ENCODE measurements around the gene PRMT3.

Gene PRMT3

DNA sequence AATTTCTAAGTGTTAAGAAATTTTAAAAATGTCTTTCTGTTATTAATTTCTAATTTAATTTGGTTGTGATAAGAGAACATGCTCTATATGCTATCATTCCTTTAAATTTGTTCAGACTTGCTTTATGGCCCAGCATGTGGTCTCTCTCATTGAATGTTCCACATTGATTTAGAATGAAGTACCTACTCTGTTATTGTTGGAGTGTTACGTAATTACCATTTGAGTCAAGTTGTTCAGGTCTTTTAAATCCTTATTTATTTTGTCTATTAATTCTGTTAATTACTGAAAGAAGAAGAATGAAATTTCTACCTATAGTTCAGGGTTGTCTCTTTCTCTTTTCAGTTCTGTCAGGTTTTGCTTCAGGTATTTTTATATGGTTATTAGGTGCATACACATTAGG lies 57.0 kb downstream of the PRMT3 start:
- DNase-seq (ENCODE audit: insufficient read length) (no peak), FAIRE-seq (no peak)
- TF ChIP-seq TAF1 (IDR thresholded peaks at IDR 0.05; ENCODE audit: borderline replicate concordance, low read depth, low read length) = no peak
- no peak for TF ChIP-seq POLR2AphosphoS5 (IDR thresholded peaks at IDR 0.05; ENCODE audit: low read depth, low read length)
- TF ChIP-seq POLR2A (IDR thresholded peaks at IDR 0.05; ENCODE audit: low read depth, low read length) = no peak

DNA sequence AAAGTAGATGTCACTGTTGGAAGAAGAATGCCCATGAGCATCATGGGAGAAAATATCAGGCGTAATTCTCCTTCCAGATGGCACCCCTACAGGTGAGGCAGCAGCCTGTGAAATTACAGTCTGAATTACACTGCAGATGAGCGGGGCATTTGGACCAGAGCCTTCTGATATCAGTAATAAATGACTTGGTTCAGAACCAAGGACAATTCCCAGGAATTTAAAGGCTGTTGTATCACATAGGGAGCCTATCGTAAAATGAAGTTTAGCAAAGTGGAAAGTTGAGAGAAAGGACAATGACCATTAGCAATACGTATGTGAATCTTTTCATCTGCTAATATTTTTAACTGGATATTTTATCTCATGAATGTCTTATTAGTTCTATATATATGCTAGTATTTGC lies 61.3 kb downstream of the PRMT3 start:
- FAIRE-seq (peak; percentile 40), DNase-seq (ENCODE audit: insufficient read length) (no peak)
- no peak for TF ChIP-seq POLR2A (IDR thresholded peaks at IDR 0.05; ENCODE audit: low read depth, low read length)
- no peak for TF ChIP-seq TAF1 (IDR thresholded peaks at IDR 0.05; ENCODE audit: borderline replicate concordance, low read depth, low read length)
- TF ChIP-seq POLR2AphosphoS5 (IDR thresholded peaks at IDR 0.05; ENCODE audit: low read depth, low read length) = no peak

DNA sequence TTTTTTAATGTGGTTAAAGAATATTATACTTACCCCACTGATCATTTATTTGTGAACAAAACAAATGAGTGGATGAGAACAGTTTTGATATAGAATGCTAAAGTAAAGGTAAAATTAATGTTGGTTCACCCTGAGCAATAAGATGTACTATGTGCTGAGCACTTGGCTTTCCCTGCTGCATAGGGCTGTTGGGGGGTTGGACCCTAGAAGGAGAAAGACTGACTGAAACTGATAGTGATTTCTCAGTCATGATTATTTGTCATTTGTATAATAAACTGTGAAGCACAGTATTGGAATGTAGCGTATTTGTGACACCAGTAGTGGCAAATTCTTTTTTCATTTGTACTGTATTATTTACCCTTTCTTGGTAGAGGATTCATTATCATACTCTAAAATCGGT lies 63.3 kb downstream of the PRMT3 start:
- no peak for TF ChIP-seq TAF1 (IDR thresholded peaks at IDR 0.05; ENCODE audit: borderline replicate concordance, low read depth, low read length)
- TF ChIP-seq POLR2A (IDR thresholded peaks at IDR 0.05; ENCODE audit: low read depth, low read length) = no peak
- no peak for TF ChIP-seq POLR2AphosphoS5 (IDR thresholded peaks at IDR 0.05; ENCODE audit: low read depth, low read length)
- FAIRE-seq (no peak), DNase-seq (ENCODE audit: insufficient read length) (no peak)

DNA sequence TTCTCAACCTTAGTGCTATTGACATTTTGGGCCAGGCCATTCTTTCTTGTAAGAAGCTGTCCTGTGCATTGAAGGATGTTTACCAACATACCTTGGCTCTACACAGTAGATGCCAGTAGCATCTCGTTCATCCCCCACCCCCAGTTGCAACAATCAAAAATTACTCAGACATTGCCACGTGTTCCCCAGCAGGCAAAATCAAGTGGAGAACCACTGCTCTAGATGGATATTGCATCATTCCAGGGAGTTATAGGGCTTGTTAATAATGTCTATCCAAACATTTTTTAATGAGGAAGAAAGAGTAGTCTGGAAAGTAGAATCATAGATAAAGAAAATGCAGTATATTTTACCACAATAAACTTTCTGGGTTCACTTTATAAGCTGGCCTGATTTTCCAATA lies 64.1 kb downstream of the PRMT3 start:
- no peak for TF ChIP-seq POLR2AphosphoS5 (IDR thresholded peaks at IDR 0.05; ENCODE audit: low read depth, low read length)
- TF ChIP-seq POLR2A (IDR thresholded peaks at IDR 0.05; ENCODE audit: low read depth, low read length) = no peak
- TF ChIP-seq TAF1 (IDR thresholded peaks at IDR 0.05; ENCODE audit: borderline replicate concordance, low read depth, low read length) = no peak
- FAIRE-seq (no peak), DNase-seq (ENCODE audit: insufficient read length) (no peak)

DNA sequence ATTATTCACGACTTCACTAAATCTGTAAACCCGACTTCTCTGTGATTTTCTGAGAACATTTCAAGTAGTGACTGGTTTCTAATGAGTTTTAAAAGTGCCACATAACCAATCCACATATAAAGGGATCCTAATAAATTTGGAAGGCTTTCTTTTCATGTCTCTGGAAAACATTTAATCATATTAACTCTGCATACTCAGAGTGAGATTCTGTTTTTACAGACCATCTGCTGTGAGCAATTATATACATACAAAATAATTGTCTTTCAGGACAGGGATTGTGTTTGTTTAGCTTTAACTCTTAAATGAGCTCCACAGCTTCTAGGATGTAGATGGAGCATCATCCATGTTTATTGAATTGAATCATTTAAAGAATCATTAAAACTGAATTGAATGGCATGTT lies 65.1 kb downstream of the PRMT3 start:
- TF ChIP-seq POLR2A (IDR thresholded peaks at IDR 0.05; ENCODE audit: low read depth, low read length) = no peak
- TF ChIP-seq POLR2AphosphoS5 (IDR thresholded peaks at IDR 0.05; ENCODE audit: low read depth, low read length) = no peak
- no peak for TF ChIP-seq TAF1 (IDR thresholded peaks at IDR 0.05; ENCODE audit: borderline replicate concordance, low read depth, low read length)
- FAIRE-seq (no peak), DNase-seq (ENCODE audit: insufficient read length) (no peak)

DNA sequence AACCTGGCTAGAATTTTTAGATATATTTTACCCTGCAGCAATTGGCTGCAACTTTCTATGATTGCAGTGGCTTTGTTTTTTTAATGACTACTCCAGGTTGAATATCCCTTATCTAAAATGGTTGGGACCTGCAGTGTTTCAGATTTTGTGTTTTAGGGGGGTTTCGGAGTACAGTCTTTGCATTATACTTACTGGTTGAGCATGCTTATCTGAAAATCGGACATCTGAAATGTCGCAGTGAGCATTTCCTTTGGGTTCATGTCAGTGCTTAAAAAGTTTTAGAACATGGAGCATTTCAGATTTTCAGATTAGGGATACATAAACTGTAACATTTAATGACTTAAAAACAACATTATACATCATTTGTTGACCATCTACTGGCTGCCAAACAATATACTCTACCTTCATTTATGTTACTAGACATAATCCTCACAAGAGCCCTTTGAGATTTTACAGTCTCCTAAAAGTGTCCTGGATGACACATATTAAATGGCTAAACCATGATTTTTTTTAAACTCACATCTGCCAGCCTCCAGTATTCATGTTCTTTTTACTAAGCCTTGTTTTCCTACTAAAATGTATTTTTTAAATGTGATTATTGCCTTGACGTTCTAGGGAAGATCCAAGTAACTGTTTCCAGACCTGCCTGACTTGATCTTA lies 66.3 kb downstream of the PRMT3 start:
- FAIRE-seq = no peak
- no peak for TF ChIP-seq POLR2A (IDR thresholded peaks at IDR 0.05; ENCODE audit: low read depth, low read length)
- TF ChIP-seq TAF1 (IDR thresholded peaks at IDR 0.05; ENCODE audit: borderline replicate concordance, low read depth, low read length) = no peak
- no peak for TF ChIP-seq POLR2AphosphoS5 (IDR thresholded peaks at IDR 0.05; ENCODE audit: low read depth, low read length)
- no peak for DNase-seq (ENCODE audit: insufficient read length)

DNA sequence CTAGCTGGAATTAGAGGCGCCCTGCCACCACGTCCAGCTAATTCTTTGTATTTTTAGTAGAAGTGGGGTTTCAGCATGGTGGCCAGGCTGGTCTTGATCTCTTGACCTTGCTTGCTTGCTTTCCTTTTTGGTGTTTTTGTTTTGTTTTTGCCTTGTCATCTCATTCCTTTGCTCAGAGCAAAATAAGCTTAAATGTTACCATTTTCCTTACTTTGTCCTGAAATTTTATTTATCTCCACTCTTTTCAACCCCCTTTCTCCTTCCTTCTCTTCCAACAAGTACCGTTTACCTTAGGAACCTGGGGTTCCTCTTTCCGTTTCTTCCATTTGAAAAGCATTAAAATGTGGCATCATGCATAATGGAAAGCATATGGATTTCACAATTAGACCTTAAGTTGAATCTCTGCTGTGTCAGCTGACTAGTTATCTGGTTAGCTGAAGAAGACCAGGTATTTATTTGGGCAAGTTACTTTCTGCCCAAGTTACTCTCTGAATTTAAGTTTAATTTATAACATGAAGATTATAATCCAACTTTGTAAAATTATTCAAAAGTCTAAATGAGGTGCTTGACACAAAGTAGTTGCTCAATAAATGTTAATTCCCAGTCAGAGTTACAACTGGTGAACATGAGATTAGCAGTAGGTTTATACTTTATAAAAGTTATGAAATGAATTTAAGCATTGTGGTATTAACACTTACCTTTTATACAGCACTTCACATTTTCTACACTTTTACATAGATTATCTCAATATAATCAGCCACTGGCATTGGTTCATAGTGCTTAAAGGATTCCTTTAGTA lies 69.7 kb downstream of the PRMT3 start:
- FAIRE-seq = peak; percentile 44
- TF ChIP-seq POLR2AphosphoS5 (IDR thresholded peaks at IDR 0.05; ENCODE audit: low read depth, low read length) (no peak), TAF1 (IDR thresholded peaks at IDR 0.05; ENCODE audit: borderline replicate concordance, low read depth, low read length) (no peak), POLR2A (IDR thresholded peaks at IDR 0.05; ENCODE audit: low read depth, low read length) (no peak)

DNA sequence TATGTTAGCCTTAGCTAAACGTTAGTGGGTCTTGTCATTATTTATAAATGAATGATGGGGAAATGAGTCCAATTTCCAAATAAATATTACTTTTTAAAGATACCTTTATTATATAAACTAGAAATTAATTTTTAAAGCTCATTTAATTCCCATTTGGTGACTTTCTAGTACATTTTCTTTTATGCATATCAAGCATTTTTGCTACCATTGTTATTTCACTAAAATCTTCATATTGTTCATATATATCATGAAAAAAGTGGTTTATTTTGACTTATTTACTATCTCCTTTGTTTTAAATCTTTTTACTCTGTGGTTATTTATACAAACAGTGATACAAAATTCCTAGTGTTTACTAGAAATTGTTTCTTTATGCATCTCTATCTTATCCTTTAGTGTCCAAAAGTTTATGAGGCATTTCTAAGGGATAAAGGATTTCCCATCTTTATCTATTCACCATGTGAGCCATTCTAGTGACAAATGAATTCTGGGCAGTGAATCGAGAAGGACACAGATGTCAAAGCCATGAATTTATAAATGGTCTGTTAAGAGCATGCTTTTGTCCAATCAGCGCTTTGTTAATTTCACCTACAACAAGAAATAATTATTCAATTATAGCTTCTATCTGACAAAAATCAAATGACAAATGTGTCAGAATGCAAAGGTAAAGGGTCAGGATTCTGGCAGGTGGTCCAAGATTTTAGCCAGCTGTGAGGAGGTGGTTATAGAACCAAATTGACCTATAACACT lies 70.6 kb downstream of the PRMT3 start:
- DNase-seq (ENCODE audit: insufficient read length) = no peak
- no peak for TF ChIP-seq POLR2AphosphoS5 (IDR thresholded peaks at IDR 0.05; ENCODE audit: low read depth, low read length)
- TF ChIP-seq TAF1 (IDR thresholded peaks at IDR 0.05; ENCODE audit: borderline replicate concordance, low read depth, low read length) = no peak
- no peak for TF ChIP-seq POLR2A (IDR thresholded peaks at IDR 0.05; ENCODE audit: low read depth, low read length)
- FAIRE-seq = no peak

More for the DNA sequence above, 69.7 kb downstream of the PRMT3 start:
- DNase-seq (ENCODE audit: insufficient read length) = no peak

DNA sequence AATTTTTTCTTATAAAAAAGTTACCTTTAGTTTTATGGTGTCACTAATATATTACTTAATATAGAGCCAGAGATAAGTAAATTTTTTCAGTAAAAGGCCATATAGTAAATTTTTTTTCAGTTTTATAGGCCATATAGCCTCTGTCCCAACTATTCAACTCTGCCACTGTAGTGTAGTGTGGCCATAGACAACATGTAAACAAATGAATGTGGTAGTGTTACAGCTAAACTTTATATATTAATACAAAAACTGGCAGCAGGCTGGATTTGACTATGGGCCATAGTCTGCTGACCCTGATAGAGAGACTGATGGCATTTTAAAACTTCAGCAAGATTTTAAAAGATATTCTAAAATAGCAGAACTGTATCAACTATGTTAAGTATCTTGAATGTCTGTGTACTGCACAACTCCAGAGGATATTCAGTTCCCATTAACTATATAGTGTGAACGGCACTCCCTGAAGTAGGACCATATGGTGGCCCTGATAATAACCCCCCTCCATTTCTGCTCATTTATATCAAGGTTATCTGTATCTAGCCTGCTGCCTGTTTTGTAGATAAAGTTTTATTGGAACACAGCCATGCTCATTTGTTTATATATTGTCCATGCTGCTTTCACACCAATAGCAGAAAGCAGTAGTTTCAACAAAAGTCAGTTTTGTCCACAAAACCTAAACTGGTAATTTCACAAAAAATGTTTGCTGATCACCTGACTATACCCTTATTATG lies 71.6 kb downstream of the PRMT3 start:
- TF ChIP-seq POLR2AphosphoS5 (IDR thresholded peaks at IDR 0.05; ENCODE audit: low read depth, low read length) = no peak
- TF ChIP-seq POLR2A (IDR thresholded peaks at IDR 0.05; ENCODE audit: low read depth, low read length) = no peak
- DNase-seq (ENCODE audit: insufficient read length) (no peak), FAIRE-seq (no peak)

DNA sequence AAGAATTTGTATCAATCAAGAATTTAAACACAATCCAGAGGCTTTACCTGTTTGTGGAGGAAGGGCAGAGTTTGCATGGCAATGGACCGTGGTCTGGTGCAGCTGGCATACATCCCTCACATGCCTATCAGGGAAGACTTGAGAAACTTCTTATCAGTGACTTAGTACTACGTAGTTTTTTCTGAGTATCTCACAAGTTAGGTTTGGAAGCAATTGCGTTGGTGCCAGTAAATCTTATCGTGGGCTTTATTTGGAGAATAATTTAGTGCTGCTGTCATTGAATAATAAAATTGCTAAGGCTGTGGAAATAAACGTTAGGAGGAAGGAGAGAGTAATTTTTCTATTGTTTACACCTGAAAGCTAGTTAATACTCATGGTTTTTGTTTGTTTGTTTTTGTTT lies 72.3 kb downstream of the PRMT3 start:
- TF ChIP-seq TAF1 (IDR thresholded peaks at IDR 0.05; ENCODE audit: borderline replicate concordance, low read depth, low read length) (no peak), POLR2AphosphoS5 (IDR thresholded peaks at IDR 0.05; ENCODE audit: low read depth, low read length) (no peak), POLR2A (IDR thresholded peaks at IDR 0.05; ENCODE audit: low read depth, low read length) (no peak)

DNA sequence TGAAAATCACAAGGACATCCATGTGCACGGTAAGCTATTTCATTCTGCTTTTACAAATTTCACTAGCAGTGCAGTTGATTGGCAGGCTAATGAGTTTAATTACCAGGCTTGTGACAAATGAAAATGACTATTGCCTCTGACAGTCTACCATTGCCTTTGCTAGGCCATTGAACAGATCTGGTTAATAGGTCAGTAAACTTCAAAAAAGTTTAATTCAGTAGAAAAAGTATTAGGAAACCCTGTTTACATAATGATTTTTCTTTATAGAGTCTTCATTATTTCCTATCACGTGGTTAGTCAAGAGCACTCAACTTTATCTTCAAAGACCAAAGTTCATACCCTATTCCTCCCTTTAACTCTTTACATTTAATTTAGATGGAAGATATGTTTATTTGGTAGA lies 77.0 kb downstream of the PRMT3 start:
- FAIRE-seq = no peak
- no peak for DNase-seq (ENCODE audit: insufficient read length)
- TF ChIP-seq POLR2AphosphoS5 (IDR thresholded peaks at IDR 0.05; ENCODE audit: low read depth, low read length) = no peak
- no peak for TF ChIP-seq TAF1 (IDR thresholded peaks at IDR 0.05; ENCODE audit: borderline replicate concordance, low read depth, low read length)
- TF ChIP-seq POLR2A (IDR thresholded peaks at IDR 0.05; ENCODE audit: low read depth, low read length) = no peak

More for the DNA sequence above, 72.3 kb downstream of the PRMT3 start:
- no peak for FAIRE-seq
- no peak for DNase-seq (ENCODE audit: insufficient read length)

Measured in GM12892 (cell line).